Myocyte (in vitro differentiated cells): ENCODE results near the gene KLHDC4. TPM values are rescaled to one million over a fixed set of nuclear protein-coding genes. Genes with fewer than 3 reads are reported as not detected.
"Not testable (repeated sequence)": the region's sequence is repeated elsewhere in the genome, so short reads cannot be mapped to it uniquely, and the experiment has no call there.

Experiments
- DNase-seq: peaks from one replicate; pipeline ENCODE4 v3.0.0-alpha.2; 2012; ENCODE audit warnings: low read depth
- total RNA-seq: library from RNA; depleted of rRNA; stranded (reverse); fragments of >200 nt; gene quantifications from 2 replicates; pipeline ENCODE4 v1.2.3, GENCODE V29; 2014

KLHDC4 gene
- total RNA-seq, 1 donor from 2014 or later: 27.1 TPM

- peak; percentile 25 for DNase-seq
Measured at GRCh38 chr16:87721622-87722585, 43.9 kb downstream of the KLHDC4 start.

GRCh38 chr16:87720446-87720845 is 45.3 kb downstream of the KLHDC4 start:
- no peak for DNase-seq

- DNase-seq: not testable (repeated sequence)
Measured at GRCh38 chr16:87718831-87719230, 47.0 kb downstream of the KLHDC4 start.

GRCh38 chr16:87715658-87716057 is 50.1 kb downstream of the KLHDC4 start:
- DNase-seq: peak; percentile 10

- DNase-seq: no peak
Measured at GRCh38 chr16:87715231-87715630, 50.6 kb downstream of the KLHDC4 start.

- no peak for DNase-seq
Measured at GRCh38 chr16:87713451-87714229, 52.1 kb downstream of the KLHDC4 start.

GRCh38 chr16:87712184-87712762 is 53.5 kb downstream of the KLHDC4 start:
- no peak for DNase-seq

- DNase-seq: no peak
Measured at GRCh38 chr16:87710887-87711286, 54.9 kb downstream of the KLHDC4 start.

GRCh38 chr16:87709677-87710076 is 56.1 kb downstream of the KLHDC4 start:
- DNase-seq: no peak

- no peak for DNase-seq
Measured at GRCh38 chr16:87708881-87709638, 56.7 kb downstream of the KLHDC4 start.

GRCh38 chr16:87707714-87708580 is 57.8 kb downstream of the KLHDC4 start:
- DNase-seq: no peak

- DNase-seq: no peak
Measured at GRCh38 chr16:87707097-87707496, 58.7 kb downstream of the KLHDC4 start.

GRCh38 chr16:87706278-87707000 is 59.3 kb downstream of the KLHDC4 start:
- peak; percentile 24 for DNase-seq

GRCh38 chr16:87705771-87706277 is 60.0 kb downstream of the KLHDC4 start:
- no peak for DNase-seq

- no peak for DNase-seq
Measured at GRCh38 chr16:87704754-87705353, 60.9 kb downstream of the KLHDC4 start.

GRCh38 chr16:87703835-87704375 is 61.9 kb downstream of the KLHDC4 start:
- DNase-seq: no peak

- DNase-seq: no peak
Measured at GRCh38 chr16:87703071-87703470, 62.7 kb downstream of the KLHDC4 start.

- peak; percentile 21 for DNase-seq
Measured at GRCh38 chr16:87702325-87702811, 63.4 kb downstream of the KLHDC4 start.
